ENCODE data around the gene SEL1L2. TPM values are rescaled to one million over a fixed set of nuclear protein-coding genes. Genes with fewer than 3 reads are reported as not detected.
A peak's percentile ranks its signal among the peaks of the same experiment; 100 is the strongest.

Gene SEL1L2
- total and polyA plus RNA-seq, 4 experiments from 2014 or later = not detected

DNA sequence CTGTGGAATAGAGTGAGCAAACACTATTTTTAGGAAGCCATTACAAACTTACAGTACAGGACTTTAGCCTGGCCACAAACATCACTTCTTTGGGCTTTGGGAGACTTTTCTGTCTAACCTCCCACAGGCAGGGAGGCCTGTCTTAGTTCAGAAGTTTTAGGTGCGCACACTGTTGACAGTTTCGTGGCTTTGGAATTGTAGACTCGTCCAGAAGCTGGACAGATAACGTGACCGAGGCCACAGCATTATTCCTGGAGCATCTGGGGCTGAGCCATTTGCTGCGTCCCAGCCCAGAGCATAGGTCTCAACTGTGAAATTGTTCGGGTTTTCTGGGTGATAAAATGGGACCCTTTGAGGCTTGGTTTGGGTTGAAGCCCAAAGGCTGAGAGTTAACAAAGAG is 151.8 kb downstream of the SEL1L2 start:
- Mint-ChIP-seq H3K4me1 (no peaks in the 10 kb centered on the region), H3K9me3 (no peaks in the 10 kb centered on the region), H3K27ac (peak overlapping the region in 1 of 7 donors; percentile 1), H3K36me3 (no peaks in the 10 kb centered on the region), H3K27me3 (peaks cover 3 to 12% of the 10 kb centered on the region in 2 donors), H3K4me3 (no peak overlapping the region)
- POLR2A ChIA-PET (ENCODE audit: partially characterized antibody) = no interaction called here
- no peak overlapping the region for H3K4me3 ChIP-seq (ENCODE audit: low read length in 2 of 2)
- no peaks in the 10 kb centered on the region for H3K27me3 ChIP-seq (ENCODE audit: insufficient read depth, low read length)
- no peaks in the 10 kb centered on the region for H3K9me3 ChIP-seq (ENCODE audit: control insufficient read depth in 1 of 2, low read length in 2 of 2)
- CTCF ChIA-PET (ENCODE audit: partially characterized antibody) = no interaction called here
- no peaks in the 10 kb centered on the region for H3K4me1 ChIP-seq (ENCODE audit: insufficient read depth, low read length)
- H3K36me3 ChIP-seq (ENCODE audit: insufficient read depth, low read length) = no peaks in the 10 kb centered on the region
- intact Hi-C loops (cut with micrococcal nuclease) = no loop called here
- DNase-seq = no peak
- H3K27ac ChIP-seq (ENCODE audit: low read depth, low read length) = no peak overlapping the region

DNA sequence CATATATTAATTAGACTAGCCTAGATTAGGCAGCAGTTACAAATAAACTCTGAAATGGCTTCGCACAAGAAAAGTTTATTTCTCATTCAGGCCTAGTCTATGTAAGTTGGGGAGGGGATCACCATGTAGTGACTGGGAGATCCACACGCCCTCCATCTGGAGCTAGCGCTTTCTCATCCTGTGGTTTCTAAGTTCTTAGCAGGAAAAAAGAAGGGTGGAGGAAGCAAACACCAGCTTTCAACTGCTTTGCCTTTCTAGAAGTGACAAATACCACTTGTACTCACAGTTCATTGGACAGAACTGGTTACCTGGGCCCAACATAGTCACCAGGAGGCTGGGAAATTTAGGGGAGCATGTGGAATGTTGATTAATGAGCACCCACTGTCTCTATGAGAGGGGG is 158.9 kb downstream of the SEL1L2 start:
- no peak overlapping the region for H3K4me3 ChIP-seq (ENCODE audit: low read length in 2 of 2)
- H3K36me3 ChIP-seq (ENCODE audit: insufficient read depth, low read length) = no peaks in the 10 kb centered on the region
- intact Hi-C loops (cut with micrococcal nuclease) = no loop called here
- H3K27me3 ChIP-seq (ENCODE audit: insufficient read depth, low read length) = no peaks in the 10 kb centered on the region
- no peaks in the 10 kb centered on the region for H3K36me3 Mint-ChIP-seq
- peaks cover 0 to 5% (median 0%) of the 10 kb centered on the region in 8 donors for H3K9me3 Mint-ChIP-seq
- peaks cover 13 to 16% of the 10 kb centered on the region in 2 donors for H3K27me3 Mint-ChIP-seq
- CTCF ChIA-PET (ENCODE audit: partially characterized antibody) = no interaction called here
- POLR2A ChIA-PET (ENCODE audit: partially characterized antibody) = no interaction called here
- no peak overlapping the region for H3K4me3 Mint-ChIP-seq
- no peak overlapping the region for H3K27ac ChIP-seq (ENCODE audit: low read depth, low read length)
- DNase-seq = no peak
- H3K9me3 ChIP-seq (ENCODE audit: control insufficient read depth in 1 of 2, low read length in 2 of 2) = no peaks in the 10 kb centered on the region
- no peak overlapping the region for H3K27ac Mint-ChIP-seq
- H3K4me1 Mint-ChIP-seq = no peaks in the 10 kb centered on the region
- H3K4me1 ChIP-seq (ENCODE audit: insufficient read depth, low read length) = no peaks in the 10 kb centered on the region

DNA sequence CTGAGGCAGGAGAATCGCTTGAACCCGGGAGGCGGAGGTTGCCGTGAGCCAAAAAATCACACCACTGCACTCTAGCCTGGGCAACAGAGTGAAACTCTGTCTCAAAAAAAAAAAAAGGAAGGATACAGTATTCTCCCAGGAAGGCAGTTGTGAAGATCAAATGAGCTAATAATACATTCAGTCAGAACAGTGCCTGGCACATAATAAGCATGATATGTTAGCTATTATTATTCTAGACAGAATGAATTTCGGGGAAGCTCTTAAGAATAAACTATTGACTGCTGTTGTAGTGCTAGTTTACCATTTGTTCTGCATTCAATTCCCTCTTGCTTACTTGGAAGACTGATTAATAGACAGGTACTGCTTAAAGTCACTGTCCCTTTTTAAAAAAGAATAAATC is 164.9 kb downstream of the SEL1L2 start:
- Histone ChIP-seq H3K36me3 (ENCODE audit: insufficient read depth, low read length) (no peaks in the 10 kb centered on the region), H3K9me3 (ENCODE audit: control insufficient read depth in 1 of 2, low read length in 2 of 2) (no peaks in the 10 kb centered on the region), H3K27me3 (ENCODE audit: insufficient read depth, low read length) (no peaks in the 10 kb centered on the region), H3K27ac (ENCODE audit: low read depth, low read length) (no peak overlapping the region), H3K4me3 (ENCODE audit: low read length in 2 of 2) (no peak overlapping the region), H3K4me1 (ENCODE audit: insufficient read depth, low read length) (no peaks in the 10 kb centered on the region)
- ChIA-PET POLR2A (ENCODE audit: partially characterized antibody) (no interaction called here), CTCF (ENCODE audit: partially characterized antibody) (no interaction called here)
- no peaks in the 10 kb centered on the region for H3K9me3 Mint-ChIP-seq
- no peak for DNase-seq
- intact Hi-C loops (cut with micrococcal nuclease) = no loop called here
- no peaks in the 10 kb centered on the region for H3K36me3 Mint-ChIP-seq
- H3K4me3 Mint-ChIP-seq = no peak overlapping the region
- H3K27ac Mint-ChIP-seq = no peak overlapping the region
- no peaks in the 10 kb centered on the region for H3K4me1 Mint-ChIP-seq
- peaks cover 9 to 11% of the 10 kb centered on the region in 2 donors for H3K27me3 Mint-ChIP-seq

- Mint-ChIP-seq H3K9me3 (no peaks in the 10 kb centered on the region), H3K36me3 (peaks cover 0 to 3% of the 10 kb centered on the region in 2 donors), H3K27me3 (peaks cover 6 to 9% of the 10 kb centered on the region in 2 donors), H3K27ac (no peak overlapping the region), H3K4me1 (no peaks in the 10 kb centered on the region), H3K4me3 (no peak overlapping the region)
- Histone ChIP-seq H3K4me3 (ENCODE audit: low read length in 2 of 2) (no peak overlapping the region), H3K27me3 (ENCODE audit: insufficient read depth, low read length) (no peaks in the 10 kb centered on the region), H3K4me1 (ENCODE audit: insufficient read depth, low read length) (no peaks in the 10 kb centered on the region), H3K27ac (ENCODE audit: low read depth, low read length) (no peak overlapping the region), H3K9me3 (ENCODE audit: control insufficient read depth in 1 of 2, low read length in 2 of 2) (no peaks in the 10 kb centered on the region), H3K36me3 (ENCODE audit: insufficient read depth, low read length) (no peaks in the 10 kb centered on the region)
- POLR2A ChIA-PET (ENCODE audit: partially characterized antibody) = no interaction called here
- DNase-seq = no peak
- intact Hi-C loops (cut with micrococcal nuclease) = no loop called here
- CTCF ChIA-PET (ENCODE audit: partially characterized antibody) = interaction anchor here (1.1 kb wide), 1 partner anchor 22 kb away, joined by 3 read pairs; no protein-coding TSS in a partner anchor
Observed at GRCh38 chr20:13824459-13824858, 166.0 kb downstream of the SEL1L2 start.

GRCh38 chr20:13822459-13822858 is 168.0 kb downstream of the SEL1L2 start:
- no peaks in the 10 kb centered on the region for H3K9me3 ChIP-seq (ENCODE audit: control insufficient read depth in 1 of 2, low read length in 2 of 2)
- Mint-ChIP-seq H3K9me3 (peaks cover 0 to 2% (median 0%) of the 10 kb centered on the region in 8 donors), H3K27me3 (peaks cover 3 to 4% of the 10 kb centered on the region in 2 donors), H3K36me3 (peaks cover 6 to 16% of the 10 kb centered on the region in 2 donors), H3K4me1 (no peaks in the 10 kb centered on the region), H3K27ac (no peak overlapping the region), H3K4me3 (no peak overlapping the region)
- H3K36me3 ChIP-seq (ENCODE audit: insufficient read depth, low read length) = peaks cover 3% of the 10 kb centered on the region
- no peak overlapping the region for H3K4me3 ChIP-seq (ENCODE audit: low read length in 2 of 2)
- DNase-seq = no peak
- ChIA-PET CTCF (ENCODE audit: partially characterized antibody) (no interaction called here), POLR2A (ENCODE audit: partially characterized antibody) (no interaction called here)
- intact Hi-C loops (cut with micrococcal nuclease) = no loop called here
- no peaks in the 10 kb centered on the region for H3K4me1 ChIP-seq (ENCODE audit: insufficient read depth, low read length)
- no peaks in the 10 kb centered on the region for H3K27me3 ChIP-seq (ENCODE audit: insufficient read depth, low read length)
- no peak overlapping the region for H3K27ac ChIP-seq (ENCODE audit: low read depth, low read length)

- Mint-ChIP-seq H3K27ac (no peak overlapping the region), H3K9me3 (peaks cover 0 to 2% (median 0%) of the 10 kb centered on the region in 8 donors), H3K36me3 (peaks cover 7 to 22% of the 10 kb centered on the region in 2 donors), H3K4me1 (no peaks in the 10 kb centered on the region), H3K27me3 (peaks cover 3% of the 10 kb centered on the region in 2 donors), H3K4me3 (no peak overlapping the region)
- H3K27ac ChIP-seq (ENCODE audit: low read depth, low read length) = no peak overlapping the region
- POLR2A ChIA-PET (ENCODE audit: partially characterized antibody) = no interaction called here
- peaks cover 9% of the 10 kb centered on the region for H3K36me3 ChIP-seq (ENCODE audit: insufficient read depth, low read length)
- DNase-seq = no peak
- H3K27me3 ChIP-seq (ENCODE audit: insufficient read depth, low read length) = no peaks in the 10 kb centered on the region
- intact Hi-C loops (cut with micrococcal nuclease) = no loop called here
- H3K4me3 ChIP-seq (ENCODE audit: low read length in 2 of 2) = no peak overlapping the region
- CTCF ChIA-PET (ENCODE audit: partially characterized antibody) = no interaction called here
- H3K9me3 ChIP-seq (ENCODE audit: control insufficient read depth in 1 of 2, low read length in 2 of 2) = no peaks in the 10 kb centered on the region
- no peaks in the 10 kb centered on the region for H3K4me1 ChIP-seq (ENCODE audit: insufficient read depth, low read length)
Observed at GRCh38 chr20:13821876-13822275, 168.5 kb downstream of the SEL1L2 start.

GRCh38 chr20:13819885-13820645 is 170.3 kb downstream of the SEL1L2 start:
- H3K4me1 Mint-ChIP-seq = no peaks in the 10 kb centered on the region
- peak in 4 of 5 donors; percentile 16 to 39 (median 24) for DNase-seq
- peaks cover 13 to 35% of the 10 kb centered on the region in 2 donors for H3K36me3 Mint-ChIP-seq
- CTCF ChIA-PET (ENCODE audit: partially characterized antibody) = interaction anchor here (0.9 to 2.8 kb wide), 12 partner anchors 10 to 234 kb away, joined by 3 to 18 read pairs (median 7); no protein-coding TSS in a partner anchor
- H3K9me3 Mint-ChIP-seq = peaks cover 0 to 2% (median 0%) of the 10 kb centered on the region in 8 donors
- no peak overlapping the region for H3K4me3 ChIP-seq (ENCODE audit: low read length in 2 of 2)
- H3K36me3 ChIP-seq (ENCODE audit: insufficient read depth, low read length) = peaks cover 21% of the 10 kb centered on the region
- H3K27me3 ChIP-seq (ENCODE audit: insufficient read depth, low read length) = no peaks in the 10 kb centered on the region
- H3K9me3 ChIP-seq (ENCODE audit: control insufficient read depth in 1 of 2, low read length in 2 of 2) = no peaks in the 10 kb centered on the region
- no peak overlapping the region for H3K4me3 Mint-ChIP-seq
- H3K27ac ChIP-seq (ENCODE audit: low read depth, low read length) = no peak overlapping the region
- H3K4me1 ChIP-seq (ENCODE audit: insufficient read depth, low read length) = no peaks in the 10 kb centered on the region
- no peaks in the 10 kb centered on the region for H3K27me3 Mint-ChIP-seq
- intact Hi-C loops (cut with micrococcal nuclease) = no loop called here
- H3K27ac Mint-ChIP-seq = no peak overlapping the region
- POLR2A ChIA-PET (ENCODE audit: partially characterized antibody) = no interaction called here

All from CD4-positive, alpha-beta memory T cell (primary cell).